HPDE6-E6E7 (cell line): ENCODE measurements around the gene MEST.
"Not testable (repeated sequence)": the region's sequence is repeated elsewhere in the genome, so short reads cannot be mapped to it uniquely, and the experiment has no call there.

ENCODE experiments used
- DNase-seq: peaks from one replicate; pipeline ENCODE4 v3.0.0; 2011; ENCODE audit warnings: missing footprints; ENCODE audit errors: extremely low spot score

Gene MEST

DNA sequence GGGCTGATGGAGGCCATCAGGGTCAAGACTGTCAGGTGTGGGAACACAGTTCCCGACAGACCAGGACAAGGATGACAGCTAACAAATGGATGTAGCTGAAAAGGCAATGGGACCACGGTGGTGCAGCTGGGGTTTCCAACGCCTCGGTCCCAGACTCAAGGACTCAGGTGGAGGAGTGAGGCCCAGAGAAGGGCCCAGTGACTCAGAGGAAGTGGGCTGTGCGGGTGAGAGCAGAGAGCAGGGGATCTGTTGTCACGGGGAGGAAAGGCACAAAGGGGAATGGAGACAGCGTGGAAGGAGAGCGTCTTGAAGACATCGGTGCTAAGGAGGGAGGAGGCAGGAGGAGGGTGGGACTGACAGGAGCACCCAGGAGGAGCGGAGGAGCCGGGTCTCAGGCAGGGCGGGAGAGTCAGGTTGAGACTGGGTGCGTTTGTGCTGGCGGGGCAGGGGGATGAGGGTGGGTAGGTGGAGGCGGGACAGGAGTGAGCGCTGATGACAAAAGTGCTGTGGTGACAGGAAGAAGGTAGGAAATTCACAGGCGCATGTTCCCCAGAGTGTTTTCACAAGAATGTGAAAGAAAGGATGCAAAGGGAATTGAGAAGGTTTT, 31.7 kb downstream of the MEST start:
- not testable (repeated sequence) for DNase-seq

DNA sequence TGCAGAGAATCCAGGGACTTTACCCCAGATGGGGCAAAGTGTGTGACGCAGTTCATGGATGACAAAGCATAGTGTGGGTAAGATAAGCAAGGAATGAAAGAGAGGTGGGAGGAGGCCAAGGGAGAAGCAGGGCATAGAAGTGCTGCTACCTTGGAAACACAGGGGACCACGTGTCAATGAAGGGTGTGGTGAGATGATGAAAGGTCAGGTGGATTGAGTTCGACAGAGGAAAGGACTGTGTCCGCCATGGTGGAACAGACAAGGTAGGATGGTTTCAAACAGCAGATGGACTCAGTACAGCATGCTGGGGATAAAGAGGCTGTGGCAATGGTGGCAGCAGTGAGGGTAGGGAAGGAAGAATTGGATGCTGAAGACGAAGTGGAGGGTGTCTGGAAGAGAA, 32.7 kb downstream of the MEST start:
- no peak for DNase-seq

DNA sequence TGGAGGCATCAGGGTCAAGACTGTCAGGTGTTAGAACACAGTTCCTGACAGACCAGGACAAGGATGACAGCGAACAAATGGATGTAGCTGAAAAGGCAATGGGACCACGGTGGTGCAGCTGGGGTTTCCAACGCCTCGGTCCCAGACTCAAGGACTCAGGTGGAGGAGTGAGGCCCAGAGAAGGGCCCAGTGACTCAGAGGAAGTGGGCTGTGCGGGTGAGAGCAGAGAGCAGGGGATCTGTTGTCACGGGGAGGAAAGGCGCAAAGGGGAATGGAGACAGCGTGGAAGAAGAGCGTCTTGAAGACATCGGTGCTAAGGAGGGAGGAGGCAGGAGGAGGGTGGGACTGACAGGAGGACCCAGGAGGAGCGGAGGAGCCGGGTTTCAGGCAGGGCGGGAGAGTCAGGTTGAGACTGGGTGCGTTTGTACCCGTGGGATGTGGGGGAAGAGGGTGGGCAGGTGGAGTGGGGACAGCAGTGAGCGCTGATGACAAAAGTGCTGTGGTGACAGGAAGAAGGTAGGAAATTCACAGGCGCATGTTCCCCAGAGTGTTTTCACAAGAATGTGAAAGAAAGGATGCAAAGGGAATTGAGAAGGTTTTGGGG, 36.0 kb downstream of the MEST start:
- DNase-seq = not testable (repeated sequence)

DNA sequence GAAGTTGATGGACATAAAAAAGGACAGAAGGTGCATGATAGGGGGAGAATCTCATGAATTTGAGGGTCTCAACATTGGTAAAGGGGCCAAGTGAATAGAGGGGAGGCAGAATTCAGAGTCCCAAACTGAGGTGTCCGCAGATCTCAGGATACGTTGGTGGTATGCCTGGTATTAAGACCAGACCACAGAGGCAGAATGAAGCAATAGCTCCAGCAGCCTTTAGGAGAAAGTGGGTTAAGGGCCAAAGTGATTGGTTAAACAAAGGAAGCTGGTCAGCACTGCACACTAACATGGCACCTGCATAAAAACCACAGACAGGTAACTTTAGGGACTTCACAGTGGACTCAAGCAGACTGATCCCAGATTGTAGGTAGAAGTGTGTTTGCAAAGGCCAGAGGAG, 37.5 kb downstream of the MEST start:
- no peak for DNase-seq

DNA sequence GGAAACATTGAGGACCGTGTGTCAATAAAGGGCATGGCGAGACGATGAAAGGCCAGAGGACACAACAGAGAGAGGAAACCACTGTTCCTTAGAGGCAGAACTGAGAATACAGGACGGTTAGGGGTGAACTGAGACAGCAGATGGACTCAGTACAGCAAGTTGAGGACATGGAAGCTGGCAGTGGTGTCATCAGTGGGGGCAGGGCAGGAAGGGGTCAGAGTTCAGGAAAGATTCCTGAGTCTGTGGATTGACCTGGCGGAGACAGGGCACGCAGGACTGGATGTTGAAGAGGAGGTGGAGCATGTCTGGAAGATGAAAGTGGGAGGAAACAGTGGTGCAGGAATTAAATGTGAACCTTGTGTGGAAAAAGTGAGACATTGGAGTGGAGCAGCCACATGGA, 46.0 kb downstream of the MEST start:
- DNase-seq = not testable (repeated sequence)

DNA sequence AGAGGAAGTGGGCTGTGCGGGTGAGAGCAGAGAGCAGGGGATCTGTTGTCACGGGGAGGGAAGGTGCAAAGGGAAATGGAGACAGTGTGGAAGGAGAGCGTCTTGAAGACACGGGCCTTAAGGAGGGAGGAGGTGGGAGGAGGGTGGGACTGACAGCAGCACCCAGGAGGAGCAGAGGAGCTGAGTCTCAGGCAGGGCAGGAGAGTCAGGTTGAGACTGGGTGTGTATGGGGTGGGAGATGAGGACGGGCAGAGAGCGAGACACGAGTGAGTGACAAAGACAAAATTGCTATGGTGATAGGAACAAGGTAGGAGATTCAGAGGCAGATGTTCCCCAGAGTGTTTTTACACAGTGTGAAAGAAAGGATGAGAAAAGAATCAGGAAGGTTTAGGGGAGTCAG, 49.4 kb downstream of the MEST start:
- DNase-seq = not testable (repeated sequence)

DNA sequence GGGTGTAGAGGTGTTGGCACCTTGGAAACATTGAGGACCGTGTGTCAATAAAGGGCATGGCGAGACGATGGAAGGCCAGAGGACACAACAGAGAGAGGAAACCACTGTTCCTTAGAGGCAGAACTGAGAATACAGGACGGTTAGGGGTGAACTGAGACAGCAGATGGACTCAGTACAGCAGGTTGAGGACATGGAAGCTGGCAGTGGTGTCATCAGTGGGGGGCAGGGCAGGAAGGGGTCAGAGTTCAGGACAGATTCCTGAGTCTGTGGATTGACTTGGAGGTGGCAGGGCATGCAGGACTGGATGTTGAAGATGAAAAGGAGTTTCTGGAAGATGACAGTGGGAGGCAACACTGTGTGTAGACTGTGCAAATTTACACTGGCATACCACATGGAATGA, 50.4 kb downstream of the MEST start:
- not testable (repeated sequence) for DNase-seq

DNA sequence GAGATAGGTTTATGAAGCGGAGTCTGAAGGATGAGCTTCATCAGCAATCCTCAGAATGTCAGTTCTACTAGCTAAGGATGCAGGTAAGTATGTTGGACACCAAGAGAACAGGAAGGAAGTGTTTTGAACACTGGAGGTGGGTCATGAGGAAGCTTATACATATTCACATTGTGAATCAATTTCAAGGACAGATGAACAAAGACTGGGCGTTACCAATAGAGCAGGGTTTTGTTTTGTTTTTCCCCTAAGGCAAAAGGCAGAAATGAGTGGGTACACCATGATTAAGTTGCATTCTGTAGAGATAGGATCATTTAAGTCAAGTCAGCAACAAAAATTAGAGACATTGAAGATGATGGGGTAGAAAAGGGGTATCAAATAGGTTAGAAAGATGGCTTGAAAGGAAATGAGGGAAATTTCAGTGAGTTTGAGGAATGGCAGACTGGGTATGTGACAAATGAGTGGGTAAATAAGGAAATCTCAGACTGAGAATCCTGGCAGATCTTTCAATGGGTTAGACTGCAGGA, 51.7 kb downstream of the MEST start:
- DNase-seq = no peak

DNA sequence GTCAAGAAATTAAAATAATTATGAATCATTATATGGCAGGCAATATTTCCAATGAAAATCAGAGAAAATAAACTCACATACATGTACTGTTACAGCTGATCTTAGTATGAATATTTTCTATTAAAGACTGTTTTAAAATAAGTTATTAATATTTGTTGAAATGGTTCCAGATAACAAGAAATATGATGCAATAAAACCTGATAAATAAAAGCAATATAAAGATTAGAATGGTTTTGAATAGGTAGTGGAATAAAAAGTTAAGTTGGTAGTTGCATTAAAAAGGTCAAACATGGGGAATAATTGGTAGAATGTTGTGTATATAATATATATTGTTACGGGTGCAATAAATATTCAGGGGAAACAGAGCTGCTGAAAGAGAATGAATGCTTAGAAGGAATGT, 52.5 kb downstream of the MEST start:
- no peak for DNase-seq

DNA sequence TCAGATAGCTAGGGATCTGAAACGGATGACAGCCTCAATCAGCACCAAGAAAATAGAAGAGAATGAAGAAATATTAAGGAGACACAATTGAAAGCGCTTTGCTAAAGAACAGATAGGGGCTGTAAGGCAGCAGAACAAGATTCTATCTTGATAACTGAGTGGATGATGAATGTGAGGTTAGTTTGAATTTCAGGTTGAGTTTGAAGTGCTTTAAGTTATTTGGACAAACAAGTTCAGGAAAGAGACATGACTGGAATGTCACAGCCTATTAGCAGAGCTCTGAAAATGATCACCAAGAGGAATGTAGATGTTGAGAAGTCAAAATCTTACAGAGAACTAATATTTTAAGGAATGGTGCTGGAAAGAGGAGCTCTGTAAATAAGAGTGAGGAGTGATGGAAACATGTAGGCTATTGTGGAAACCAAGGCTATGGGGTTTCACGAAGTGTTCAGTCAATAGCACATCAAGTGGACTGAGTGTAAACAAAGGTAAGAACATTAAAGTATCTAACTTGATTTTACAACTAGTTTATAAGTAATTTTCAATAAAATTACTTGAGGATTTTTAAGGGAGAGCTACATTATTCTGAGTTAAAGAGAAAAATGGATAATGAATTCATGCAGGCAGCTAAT, 61.6 kb downstream of the MEST start:
- DNase-seq = no peak

DNA sequence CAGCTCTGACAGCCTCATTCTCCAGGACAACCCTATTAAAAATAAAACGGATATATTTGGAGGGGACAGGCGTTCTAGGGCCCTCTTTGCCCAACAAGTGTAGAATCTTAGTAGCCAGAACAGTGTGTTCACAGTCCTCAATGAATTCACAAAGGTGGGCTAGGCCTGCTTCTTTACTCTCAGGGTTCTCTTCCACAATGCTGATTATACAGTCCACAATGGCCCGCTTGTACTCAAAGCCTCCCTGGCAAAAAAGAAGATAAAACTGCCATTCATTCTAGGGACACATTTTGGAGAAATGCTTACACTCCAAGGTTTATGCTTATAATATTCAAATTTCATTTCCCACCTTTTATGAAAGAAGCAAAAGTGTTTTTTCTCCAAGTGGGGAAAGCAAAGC, 62.6 kb downstream of the MEST start:
- DNase-seq = no peak
